ENCODE data around the gene DDAH1.

- TF ChIP-seq, protein P1, sequence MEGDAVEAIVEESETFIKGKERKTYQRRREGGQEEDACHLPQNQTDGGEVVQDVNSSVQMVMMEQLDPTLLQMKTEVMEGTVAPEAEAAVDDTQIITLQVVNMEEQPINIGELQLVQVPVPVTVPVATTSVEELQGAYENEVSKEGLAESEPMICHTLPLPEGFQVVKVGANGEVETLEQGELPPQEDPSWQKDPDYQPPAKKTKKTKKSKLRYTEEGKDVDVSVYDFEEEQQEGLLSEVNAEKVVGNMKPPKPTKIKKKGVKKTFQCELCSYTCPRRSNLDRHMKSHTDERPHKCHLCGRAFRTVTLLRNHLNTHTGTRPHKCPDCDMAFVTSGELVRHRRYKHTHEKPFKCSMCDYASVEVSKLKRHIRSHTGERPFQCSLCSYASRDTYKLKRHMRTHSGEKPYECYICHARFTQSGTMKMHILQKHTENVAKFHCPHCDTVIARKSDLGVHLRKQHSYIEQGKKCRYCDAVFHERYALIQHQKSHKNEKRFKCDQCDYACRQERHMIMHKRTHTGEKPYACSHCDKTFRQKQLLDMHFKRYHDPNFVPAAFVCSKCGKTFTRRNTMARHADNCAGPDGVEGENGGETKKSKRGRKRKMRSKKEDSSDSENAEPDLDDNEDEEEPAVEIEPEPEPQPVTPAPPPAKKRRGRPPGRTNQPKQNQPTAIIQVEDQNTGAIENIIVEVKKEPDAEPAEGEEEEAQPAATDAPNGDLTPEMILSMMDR (conservative IDR thresholded peaks at IDR 0.05) = no peak
- no peak for TF ChIP-seq ZFX (IDR thresholded peaks at IDR 0.05)
Observed at GRCh38 chr1:85303440-85304162, 161.4 kb downstream of the DDAH1 start.
